K562 (cell line): ENCODE measurements around the gene CDH16. TPM values are rescaled to one million over a fixed set of nuclear protein-coding genes. Genes with fewer than 3 reads are reported as not detected.

ENCODE experiments used
- ATAC-seq: fragments of 200-7000 bp; cut with Tn5 transposase; 3 replicates; pipeline ENCODE4 v1.9.1; 2020; ENCODE audit warnings: moderate library complexity
- BruUV-seq: library from RNA; stranded (reverse); fragments of 400-500 nt; replicated peaks from 2 replicates; lab custom pipeline; 2021; lab: Mats Ljungman, UMichigan
- CTCF ChIA-PET: fragments of 300-600 bp; formaldehyde crosslinking; extraction: SDS; loops from one replicate; lab custom pipeline; 2021; ENCODE audit warnings: low intra/inter-chr PET ratio; lab: Yijun Ruan, JAX
- POLR2A ChIA-PET: fragments of 300-600, 350-650 bp; sonication (Branson Sonifier 250); formaldehyde crosslinking; extraction: SDS; loops from one replicate; lab custom pipeline; 2021; ENCODE audit warnings: antibody characterized with exemption, inconsistent platforms; lab: Yijun Ruan, JAX
- DNase-seq, 4 experiments: peaks; one replicate each; pipeline versions ENCODE4 v3.0.0 to v3.0.0-alpha.2; 2011 to 2018; ENCODE audit warnings: low spot score in 3 of 4, mixed read lengths in 3 of 4; ENCODE audit errors: extremely low read depth in 1 of 4
- FAIRE-seq: peaks from 2 replicates; lab custom pipeline; 2011; peaks lifted over from hg19 to GRCh38; lab: Jason Lieb, UNC
- H2AFZ ChIP-seq: 2 replicates; pipeline ENCODE4 v1.6.0; 2011; ENCODE audit warnings: low read depth, low read length, control low read depth, inconsistent platforms
- H3K27ac ChIP-seq: fragments of 200-600 bp; 3 replicates; pipeline ENCODE4 v1.8.0; 2011; ENCODE audit warnings: low read depth, mild to moderate bottlenecking, control low read depth, inconsistent platforms, low read length, moderate library complexity, mixed read lengths; ENCODE audit errors: extremely low read depth
- H3K27me3 ChIP-seq, 2 experiments: fragments of 300-600 bp in 1 of 2; 2 replicates in 1 of 2; 3 replicates in 1 of 2; pipeline versions ENCODE4 v1.6.0 to v1.8.0; 2011; ENCODE audit warnings: inconsistent platforms in 2 of 2, low read length in 2 of 2, mild to moderate bottlenecking in 1 of 2, mixed read lengths in 1 of 2, moderate library complexity in 1 of 2; ENCODE audit not compliant: control insufficient read depth in 2 of 2, insufficient read depth in 2 of 2
- H3K36me3 ChIP-seq: fragments of 300-600 bp; 3 replicates; pipeline ENCODE4 v1.8.0; 2011; ENCODE audit warnings: mild to moderate bottlenecking, low read length, inconsistent platforms; ENCODE audit not compliant: control insufficient read depth, insufficient read depth
- H3K4me1 ChIP-seq, 2 experiments: fragments of 200-600 bp in 1 of 2; replicated peaks in 1 of 2; 2 replicates in 1 of 2; 3 replicates in 1 of 2; pipeline versions ENCODE4 v1.5.1 to v1.8.0; 2011; ENCODE audit warnings: inconsistent platforms in 2 of 2, low read length in 2 of 2, mild to moderate bottlenecking in 1 of 2, mixed read lengths in 1 of 2, moderate library complexity in 1 of 2; ENCODE audit not compliant: control insufficient read depth in 2 of 2, insufficient read depth in 2 of 2
- H3K4me2 ChIP-seq: 2 replicates; pipeline ENCODE4 v1.6.1; 2011; ENCODE audit warnings: low read length, control low read depth, inconsistent platforms, mixed read lengths; ENCODE audit not compliant: insufficient read depth
- H3K4me3 ChIP-seq: fragments of 200-600 bp; sonication (generic), shearing (Covaris generic); 2 replicates; pipeline ENCODE4 v1.5.1; 2016; ENCODE audit warnings: control low read depth, inconsistent platforms
- H3K79me2 ChIP-seq: fragments of 200-600 bp; 3 replicates; pipeline ENCODE4 v1.8.0; 2011; ENCODE audit warnings: low read length, inconsistent platforms; ENCODE audit not compliant: control insufficient read depth, insufficient read depth
- H3K9ac ChIP-seq, 2 experiments: 2 replicates each; pipeline versions ENCODE4 v1.6.0 to v1.6.1; 2011; ENCODE audit warnings: low read depth in 2 of 2, low read length in 2 of 2, control low read depth in 1 of 2, inconsistent platforms in 1 of 2, mild to moderate bottlenecking in 1 of 2, mixed read lengths in 1 of 2; ENCODE audit not compliant: insufficient read depth in 1 of 2
- H3K9me1 ChIP-seq: one replicate; pipeline ENCODE4 v1.6.0; 2011; ENCODE audit warnings: inconsistent platforms, mild to moderate bottlenecking, low read length, moderate library complexity; ENCODE audit not compliant: control insufficient read depth, insufficient read depth
- H3K9me3 ChIP-seq: replicated peaks from 2 replicates; pipeline ENCODE4 v1.5.1; 2011; ENCODE audit warnings: low read depth, low read length, inconsistent platforms; ENCODE audit not compliant: control insufficient read depth, insufficient read depth
- H4K20me1 ChIP-seq: replicated peaks from 2 replicates; pipeline ENCODE4 v1.6.1; 2011; ENCODE audit warnings: low read length, inconsistent platforms, mixed read lengths; ENCODE audit not compliant: control insufficient read depth, insufficient read depth
- BRF1 ChIP-seq: IDR thresholded peaks from 3 replicates; pipeline ENCODE4 v1.6.1; 2011; ENCODE audit warnings: borderline replicate concordance, mild to moderate bottlenecking; ENCODE audit not compliant: insufficient read length; ENCODE audit errors: extremely low read depth
- ZBTB17 ChIP-seq: fragments of 450-650 bp; formaldehyde crosslinking; IDR thresholded peaks from 2 replicates; pipeline ENCODE4 v1.4.0; 2020; ENCODE audit warnings: mild to moderate bottlenecking
- WGBS: fragments of 100-300 bp; shearing (Covaris generic); methylation state at CpG from one replicate; pipeline ENCODE4 v1.1.6; 2016; ENCODE audit warnings: low coverage, mixed read lengths; ENCODE audit not compliant: insufficient coverage; ENCODE audit errors: missing lambda C conversion rate; 5-methylcytosine and 5-hydroxymethylcytosine counted together
- in situ Hi-C: fragments of 300-500 bp; cut with MboI; formaldehyde crosslinking; loops from 4 replicates; pipeline ENCODE4 v1.15.0; 2018; ENCODE audit warnings: inconsistent platforms, mixed read lengths
- intact Hi-C: fragments of 100-400 bp; cut with micrococcal nuclease; formaldehyde crosslinking; loops from 2 replicates; pipeline ENCODE4 v1.14.2; 2022
- polyA plus RNA-seq, 8 experiments: library from polyadenylated mRNA; depleted of rRNA in 4 of 8; stranded (reverse) in 5 of 8; unstranded in 3 of 8; fragments of >200 nt; fragmentation: Nextera tagmentation in 2 of 8; fragmentation: Illumina TruSeq in 1 of 8; extraction: Ambion mirVana in 2 of 8; extraction: Trizol in 1 of 8; gene quantifications; 2 replicates each; pipeline versions ENCODE4 v1.2.1 to v1.2.3, GENCODE V29; 2011 to 2014; ENCODE audit warnings: inconsistent platforms in 1 of 8, missing spikeins in 1 of 8
- total RNA-seq, 7 experiments: library from RNA; depleted of rRNA in 6 of 7; stranded (reverse); fragments of >200 nt in 6 of 7; fragmentation: Illumina TruSeq in 2 of 7; extraction: Trizol in 2 of 7; gene quantifications; 2 replicates each; pipeline versions ENCODE4 v1.2.1 to v1.2.3, GENCODE V29; 2011 to 2021; ENCODE audit warnings: low replicate concordance in 1 of 7
- TF ChIP-seq, protein P1 (sequence below): fragments of 450-650 bp; IDR thresholded peaks from 2 replicates; pipeline ENCODE4 v1.6.1; 2018; ENCODE audit not compliant: partially characterized antibody
- TF ChIP-seq, protein P2 (sequence below): fragments of 200-600 bp; sonication (generic); IDR thresholded peaks from one replicate; pipeline ENCODE4 v1.6.1; 2012; ENCODE audit warnings: mild to moderate bottlenecking, low read depth, low read length, inconsistent platforms
- TF ChIP-seq, protein P3 (sequence below): fragments of 250-450 bp; sonication (Bioruptor Pico); IDR thresholded peaks from 2 replicates; pipeline ENCODE4 v1.4.0; 2020; ENCODE audit warnings: mild to moderate bottlenecking, moderate library complexity

Gene CDH16
- total and polyA plus RNA-seq, 9 of the 15 experiments (the other 6 are each of a cell fraction or from before 2014, with no cell fraction given), result not detected

DNA sequence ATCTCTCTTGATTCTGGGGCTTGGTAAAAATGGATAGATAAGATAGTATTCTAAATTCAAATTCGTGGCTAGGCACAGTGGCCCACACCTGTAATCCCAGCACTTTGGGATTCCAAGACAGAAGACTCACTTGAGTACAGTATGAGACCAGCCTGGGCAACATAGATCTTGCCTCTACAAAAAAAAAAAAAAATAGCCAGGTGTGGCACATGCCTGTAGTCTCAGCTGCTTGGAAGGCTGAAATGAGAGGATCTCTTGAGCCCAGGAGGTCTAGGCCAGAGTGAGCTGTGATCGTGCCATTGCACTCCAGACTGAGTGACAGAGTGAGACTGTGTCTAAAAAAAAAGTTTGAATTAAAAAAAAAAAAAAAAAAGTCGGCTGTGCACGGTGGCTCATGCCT is 29.1 kb downstream of the CDH16 start:
- no peaks in the 10 kb centered on the region for H3K27me3 ChIP-seq
- H3K9me1 ChIP-seq, result no peaks in the 10 kb centered on the region
- H3K4me1 ChIP-seq, result peaks cover 13% of the 10 kb centered on the region in 2 experiments; a peak in 4 of 5 replicates
- H3K4me3 ChIP-seq, result no peak overlapping the region
- no peaks in the 10 kb centered on the region for H3K9me3 ChIP-seq
- no peaks in the 10 kb centered on the region; the same call in 1 of the 2 replicates for H4K20me1 ChIP-seq
- no TSS peak for BruUV-seq
- intact Hi-C loops (no loop called here), in situ Hi-C loops (no loop called here)
- DNase-seq, result no peak
- H3K79me2 ChIP-seq, result no peaks in the 10 kb centered on the region
- no peak overlapping the region for H3K4me2 ChIP-seq
- no peak for ATAC-seq
- peaks cover 51% of the 10 kb centered on the region for H3K36me3 ChIP-seq
- no peak overlapping the region; a peak in 1 of 4 replicates for H3K9ac ChIP-seq
- ChIA-PET CTCF (no interaction called here), POLR2A (interaction anchor here (0.7 to 0.9 kb wide), 2 partner anchors 45 to 358 kb away, joined by 3 read pairs; partner anchors contain the start of genes CIAO2B and FHOD1)
- H2AFZ ChIP-seq, result no peak overlapping the region
- H3K27ac ChIP-seq, result no peak overlapping the region
- FAIRE-seq, result no peak
- 79% methylated on average over 3 of the region's 4 CpGs for WGBS
- TF ChIP-seq, protein P1, sequence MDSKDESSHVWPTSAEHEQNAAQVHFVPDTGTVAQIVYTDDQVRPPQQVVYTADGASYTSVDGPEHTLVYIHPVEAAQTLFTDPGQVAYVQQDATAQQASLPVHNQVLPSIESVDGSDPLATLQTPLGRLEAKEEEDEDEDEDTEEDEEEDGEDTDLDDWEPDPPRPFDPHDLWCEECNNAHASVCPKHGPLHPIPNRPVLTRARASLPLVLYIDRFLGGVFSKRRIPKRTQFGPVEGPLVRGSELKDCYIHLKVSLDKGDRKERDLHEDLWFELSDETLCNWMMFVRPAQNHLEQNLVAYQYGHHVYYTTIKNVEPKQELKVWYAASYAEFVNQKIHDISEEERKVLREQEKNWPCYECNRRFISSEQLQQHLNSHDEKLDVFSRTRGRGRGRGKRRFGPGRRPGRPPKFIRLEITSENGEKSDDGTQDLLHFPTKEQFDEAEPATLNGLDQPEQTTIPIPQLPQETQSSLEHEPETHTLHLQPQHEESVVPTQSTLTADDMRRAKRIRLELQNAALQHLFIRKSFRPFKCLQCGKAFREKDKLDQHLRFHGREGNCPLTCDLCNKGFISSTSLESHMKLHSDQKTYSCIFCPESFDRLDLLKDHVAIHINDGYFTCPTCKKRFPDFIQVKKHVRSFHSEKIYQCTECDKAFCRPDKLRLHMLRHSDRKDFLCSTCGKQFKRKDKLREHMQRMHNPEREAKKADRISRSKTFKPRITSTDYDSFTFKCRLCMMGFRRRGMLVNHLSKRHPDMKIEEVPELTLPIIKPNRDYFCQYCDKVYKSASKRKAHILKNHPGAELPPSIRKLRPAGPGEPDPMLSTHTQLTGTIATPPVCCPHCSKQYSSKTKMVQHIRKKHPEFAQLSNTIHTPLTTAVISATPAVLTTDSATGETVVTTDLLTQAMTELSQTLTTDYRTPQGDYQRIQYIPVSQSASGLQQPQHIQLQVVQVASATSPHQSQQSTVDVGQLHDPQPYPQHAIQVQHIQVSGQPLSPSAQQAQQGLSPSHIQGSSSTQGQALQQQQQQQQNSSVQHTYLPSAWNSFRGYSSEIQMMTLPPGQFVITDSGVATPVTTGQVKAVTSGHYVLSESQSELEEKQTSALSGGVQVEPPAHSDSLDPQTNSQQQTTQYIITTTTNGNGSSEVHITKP, result no peak
- TF ChIP-seq, protein P2, sequence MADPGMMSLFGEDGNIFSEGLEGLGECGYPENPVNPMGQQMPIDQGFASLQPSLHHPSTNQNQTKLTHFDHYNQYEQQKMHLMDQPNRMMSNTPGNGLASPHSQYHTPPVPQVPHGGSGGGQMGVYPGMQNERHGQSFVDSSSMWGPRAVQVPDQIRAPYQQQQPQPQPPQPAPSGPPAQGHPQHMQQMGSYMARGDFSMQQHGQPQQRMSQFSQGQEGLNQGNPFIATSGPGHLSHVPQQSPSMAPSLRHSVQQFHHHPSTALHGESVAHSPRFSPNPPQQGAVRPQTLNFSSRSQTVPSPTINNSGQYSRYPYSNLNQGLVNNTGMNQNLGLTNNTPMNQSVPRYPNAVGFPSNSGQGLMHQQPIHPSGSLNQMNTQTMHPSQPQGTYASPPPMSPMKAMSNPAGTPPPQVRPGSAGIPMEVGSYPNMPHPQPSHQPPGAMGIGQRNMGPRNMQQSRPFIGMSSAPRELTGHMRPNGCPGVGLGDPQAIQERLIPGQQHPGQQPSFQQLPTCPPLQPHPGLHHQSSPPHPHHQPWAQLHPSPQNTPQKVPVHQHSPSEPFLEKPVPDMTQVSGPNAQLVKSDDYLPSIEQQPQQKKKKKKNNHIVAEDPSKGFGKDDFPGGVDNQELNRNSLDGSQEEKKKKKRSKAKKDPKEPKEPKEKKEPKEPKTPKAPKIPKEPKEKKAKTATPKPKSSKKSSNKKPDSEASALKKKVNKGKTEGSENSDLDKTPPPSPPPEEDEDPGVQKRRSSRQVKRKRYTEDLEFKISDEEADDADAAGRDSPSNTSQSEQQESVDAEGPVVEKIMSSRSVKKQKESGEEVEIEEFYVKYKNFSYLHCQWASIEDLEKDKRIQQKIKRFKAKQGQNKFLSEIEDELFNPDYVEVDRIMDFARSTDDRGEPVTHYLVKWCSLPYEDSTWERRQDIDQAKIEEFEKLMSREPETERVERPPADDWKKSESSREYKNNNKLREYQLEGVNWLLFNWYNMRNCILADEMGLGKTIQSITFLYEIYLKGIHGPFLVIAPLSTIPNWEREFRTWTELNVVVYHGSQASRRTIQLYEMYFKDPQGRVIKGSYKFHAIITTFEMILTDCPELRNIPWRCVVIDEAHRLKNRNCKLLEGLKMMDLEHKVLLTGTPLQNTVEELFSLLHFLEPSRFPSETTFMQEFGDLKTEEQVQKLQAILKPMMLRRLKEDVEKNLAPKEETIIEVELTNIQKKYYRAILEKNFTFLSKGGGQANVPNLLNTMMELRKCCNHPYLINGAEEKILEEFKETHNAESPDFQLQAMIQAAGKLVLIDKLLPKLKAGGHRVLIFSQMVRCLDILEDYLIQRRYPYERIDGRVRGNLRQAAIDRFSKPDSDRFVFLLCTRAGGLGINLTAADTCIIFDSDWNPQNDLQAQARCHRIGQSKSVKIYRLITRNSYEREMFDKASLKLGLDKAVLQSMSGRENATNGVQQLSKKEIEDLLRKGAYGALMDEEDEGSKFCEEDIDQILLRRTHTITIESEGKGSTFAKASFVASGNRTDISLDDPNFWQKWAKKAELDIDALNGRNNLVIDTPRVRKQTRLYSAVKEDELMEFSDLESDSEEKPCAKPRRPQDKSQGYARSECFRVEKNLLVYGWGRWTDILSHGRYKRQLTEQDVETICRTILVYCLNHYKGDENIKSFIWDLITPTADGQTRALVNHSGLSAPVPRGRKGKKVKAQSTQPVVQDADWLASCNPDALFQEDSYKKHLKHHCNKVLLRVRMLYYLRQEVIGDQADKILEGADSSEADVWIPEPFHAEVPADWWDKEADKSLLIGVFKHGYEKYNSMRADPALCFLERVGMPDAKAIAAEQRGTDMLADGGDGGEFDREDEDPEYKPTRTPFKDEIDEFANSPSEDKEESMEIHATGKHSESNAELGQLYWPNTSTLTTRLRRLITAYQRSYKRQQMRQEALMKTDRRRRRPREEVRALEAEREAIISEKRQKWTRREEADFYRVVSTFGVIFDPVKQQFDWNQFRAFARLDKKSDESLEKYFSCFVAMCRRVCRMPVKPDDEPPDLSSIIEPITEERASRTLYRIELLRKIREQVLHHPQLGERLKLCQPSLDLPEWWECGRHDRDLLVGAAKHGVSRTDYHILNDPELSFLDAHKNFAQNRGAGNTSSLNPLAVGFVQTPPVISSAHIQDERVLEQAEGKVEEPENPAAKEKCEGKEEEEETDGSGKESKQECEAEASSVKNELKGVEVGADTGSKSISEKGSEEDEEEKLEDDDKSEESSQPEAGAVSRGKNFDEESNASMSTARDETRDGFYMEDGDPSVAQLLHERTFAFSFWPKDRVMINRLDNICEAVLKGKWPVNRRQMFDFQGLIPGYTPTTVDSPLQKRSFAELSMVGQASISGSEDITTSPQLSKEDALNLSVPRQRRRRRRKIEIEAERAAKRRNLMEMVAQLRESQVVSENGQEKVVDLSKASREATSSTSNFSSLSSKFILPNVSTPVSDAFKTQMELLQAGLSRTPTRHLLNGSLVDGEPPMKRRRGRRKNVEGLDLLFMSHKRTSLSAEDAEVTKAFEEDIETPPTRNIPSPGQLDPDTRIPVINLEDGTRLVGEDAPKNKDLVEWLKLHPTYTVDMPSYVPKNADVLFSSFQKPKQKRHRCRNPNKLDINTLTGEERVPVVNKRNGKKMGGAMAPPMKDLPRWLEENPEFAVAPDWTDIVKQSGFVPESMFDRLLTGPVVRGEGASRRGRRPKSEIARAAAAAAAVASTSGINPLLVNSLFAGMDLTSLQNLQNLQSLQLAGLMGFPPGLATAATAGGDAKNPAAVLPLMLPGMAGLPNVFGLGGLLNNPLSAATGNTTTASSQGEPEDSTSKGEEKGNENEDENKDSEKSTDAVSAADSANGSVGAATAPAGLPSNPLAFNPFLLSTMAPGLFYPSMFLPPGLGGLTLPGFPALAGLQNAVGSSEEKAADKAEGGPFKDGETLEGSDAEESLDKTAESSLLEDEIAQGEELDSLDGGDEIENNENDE, result no peak
- TF ChIP-seq, protein P3, sequence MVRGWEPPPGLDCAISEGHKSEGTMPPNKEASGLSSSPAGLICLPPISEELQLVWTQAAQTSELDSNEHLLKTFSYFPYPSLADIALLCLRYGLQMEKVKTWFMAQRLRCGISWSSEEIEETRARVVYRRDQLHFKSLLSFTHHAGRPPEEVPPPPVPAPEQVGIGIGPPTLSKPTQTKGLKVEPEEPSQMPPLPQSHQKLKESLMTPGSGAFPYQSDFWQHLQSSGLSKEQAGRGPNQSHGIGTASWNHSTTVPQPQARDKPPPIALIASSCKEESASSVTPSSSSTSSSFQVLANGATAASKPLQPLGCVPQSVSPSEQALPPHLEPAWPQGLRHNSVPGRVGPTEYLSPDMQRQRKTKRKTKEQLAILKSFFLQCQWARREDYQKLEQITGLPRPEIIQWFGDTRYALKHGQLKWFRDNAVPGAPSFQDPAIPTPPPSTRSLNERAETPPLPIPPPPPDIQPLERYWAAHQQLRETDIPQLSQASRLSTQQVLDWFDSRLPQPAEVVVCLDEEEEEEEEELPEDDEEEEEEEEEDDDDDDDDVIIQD (CRISPR knock-in tag), result no peak
- TF ChIP-seq BRF1 (no peak), ZBTB17 (CRISPR knock-in tag) (no peak)
